ENCODE measurements around the gene UBTF. TPM values are rescaled to one million over a fixed set of nuclear protein-coding genes. Genes with fewer than 3 reads are reported as not detected.

UBTF gene
- total and polyA plus RNA-seq, 9 of the 15 experiments (the other 6 are each of a cell fraction or from before 2014, with no cell fraction given): 1.2 to 113 (median 83.6) TPM

GRCh38 chr17:44159519-44160210, 59.8 kb downstream of the UBTF start (continued):
- peak in 1 of 2 experiments; percentile 93; a peak in 2 of 4 replicates for TF ChIP-seq ZNF318 (IDR thresholded peaks at IDR 0.05; ENCODE audit: borderline replicate concordance in 1 of 2, low read depth in 1 of 2)
- no peak for TF ChIP-seq FOXP4 (CRISPR knock-in tag; IDR thresholded peaks at IDR 0.05; ENCODE audit: borderline replicate concordance)
- peak; percentile 76 for TF ChIP-seq TAL1 (IDR thresholded peaks at IDR 0.05)
- TF ChIP-seq ZNF277 (CRISPR knock-in tag; IDR thresholded peaks at IDR 0.05; ENCODE audit: borderline replicate concordance): no peak
- TF ChIP-seq RBM34 (IDR thresholded peaks at IDR 0.05; ENCODE audit: borderline replicate concordance, insufficient read depth, low read length): no peak
- peak; percentile 98 for TF ChIP-seq JUND (IDR thresholded peaks at IDR 0.05; ENCODE audit: borderline replicate concordance, low read depth, low read length)
- TF ChIP-seq JUND (tag; IDR thresholded peaks at IDR 0.05; ENCODE audit: borderline replicate concordance, low read depth, low read length): peak; percentile 98
- no peak; the same call in 1 of the 2 replicates for TF ChIP-seq ARID3A (IDR thresholded peaks at IDR 0.05; ENCODE audit: borderline replicate concordance, low read depth, low read length)
- no peak for TF ChIP-seq NR3C1 (CRISPR knock-in tag; IDR thresholded peaks at IDR 0.05)
- no peak for TF ChIP-seq CHD4 (IDR thresholded peaks at IDR 0.05; ENCODE audit: insufficient read depth, insufficient replicate concordance, low read depth, low read length, poor library complexity, severe bottlenecking)

Measured in K562 (cell line).